ENCODE measurements around the gene P3H1.

GRCh38 chr1:42713293-42713692 lies 53.5 kb downstream of the P3H1 start:
- TF ChIP-seq CTCF (IDR thresholded peaks at IDR 0.05) (no peak), POLR2AphosphoS5 (IDR thresholded peaks at IDR 0.05; ENCODE audit: low read depth, low read length) (no peak), REST (IDR thresholded peaks at IDR 0.05; ENCODE audit: insufficient read depth in 1 of 2, low read depth in 2 of 2, low read length in 1 of 2) (no peak), SIN3A (IDR thresholded peaks at IDR 0.05; ENCODE audit: borderline replicate concordance, insufficient read depth, low read depth, low read length) (no peak), TCF7L2 (IDR thresholded peaks at IDR 0.05; ENCODE audit: low read depth, low read length) (no peak)
